H1 (cell line): ENCODE data around the gene C19orf12.

Experiments used
- CTCF ChIP-seq, 3 experiments: IDR thresholded peaks; 1 replicate in 2 of 3; 2 replicates in 1 of 3; pipeline versions ENCODE4 v1.5.1 to v1.6.1; 2011; ENCODE audit warnings: low read length in 3 of 3, mild to moderate bottlenecking in 3 of 3, inconsistent platforms in 2 of 3, low read depth in 1 of 3, moderate library complexity in 1 of 3; ENCODE audit not compliant: insufficient read depth in 1 of 3; ENCODE audit errors: control extremely low read depth in 1 of 3
- RAD21 ChIP-seq, 2 experiments: IDR thresholded peaks in 1 of 2; conservative IDR thresholded peaks in 1 of 2; 2 replicates each; pipeline ENCODE4 v1.6.1; 2011; ENCODE audit warnings: low read depth in 2 of 2, low read length in 2 of 2, improper control_type of control experiment in 1 of 2, inconsistent platforms in 1 of 2, mild to moderate bottlenecking in 1 of 2, moderate library complexity in 1 of 2
- TBP ChIP-seq: IDR thresholded peaks from 2 replicates; pipeline ENCODE4 v1.6.1; 2011; ENCODE audit warnings: low read depth, low read length, improper control_type of control experiment

- TF ChIP-seq CTCF (IDR thresholded peaks at IDR 0.05; ENCODE audit: control extremely low read depth in 1 of 3, insufficient read depth in 1 of 3, low read depth in 1 of 3, low read length in 3 of 3) (no peak), RAD21 (IDR thresholded peaks at IDR 0.05 in 1 of 2, conservative IDR thresholded peaks at IDR 0.05 in 1 of 2; ENCODE audit: low read depth in 2 of 2, low read length in 2 of 2) (no peak), TBP (no peak)
Measured at GRCh38 chr19:29673451-29674371, 41.4 kb downstream of the C19orf12 start.
